C4-2B (cell line): ENCODE measurements around the gene PPP2R5E.

Source experiments
- CTCF ChIP-seq: fragments of 450-650 bp; conservative IDR thresholded peaks from 2 replicates; pipeline ENCODE4 v1.5.1; 2017; ENCODE audit warnings: mild to moderate bottlenecking
- ZFX ChIP-seq: fragments of 450-650 bp; IDR thresholded peaks from 2 replicates; pipeline ENCODE4 v1.6.1; 2017

GRCh38 chr14:63543000-63543825 lies at the start of gene PPP2R5E:
- TF ChIP-seq CTCF (no peak), ZFX (no peak; the same call in none of the 2 replicates)
